Measurements from ENCODE around the gene CCNL1. TPM values are rescaled to one million over a fixed set of nuclear protein-coding genes. Genes with fewer than 3 reads are reported as not detected.
A peak's percentile ranks its signal among the peaks of the same experiment; 100 is the strongest.

Gene CCNL1
- total RNA-seq, 2 experiments from 2014 or later, result 257 TPM

DNA sequence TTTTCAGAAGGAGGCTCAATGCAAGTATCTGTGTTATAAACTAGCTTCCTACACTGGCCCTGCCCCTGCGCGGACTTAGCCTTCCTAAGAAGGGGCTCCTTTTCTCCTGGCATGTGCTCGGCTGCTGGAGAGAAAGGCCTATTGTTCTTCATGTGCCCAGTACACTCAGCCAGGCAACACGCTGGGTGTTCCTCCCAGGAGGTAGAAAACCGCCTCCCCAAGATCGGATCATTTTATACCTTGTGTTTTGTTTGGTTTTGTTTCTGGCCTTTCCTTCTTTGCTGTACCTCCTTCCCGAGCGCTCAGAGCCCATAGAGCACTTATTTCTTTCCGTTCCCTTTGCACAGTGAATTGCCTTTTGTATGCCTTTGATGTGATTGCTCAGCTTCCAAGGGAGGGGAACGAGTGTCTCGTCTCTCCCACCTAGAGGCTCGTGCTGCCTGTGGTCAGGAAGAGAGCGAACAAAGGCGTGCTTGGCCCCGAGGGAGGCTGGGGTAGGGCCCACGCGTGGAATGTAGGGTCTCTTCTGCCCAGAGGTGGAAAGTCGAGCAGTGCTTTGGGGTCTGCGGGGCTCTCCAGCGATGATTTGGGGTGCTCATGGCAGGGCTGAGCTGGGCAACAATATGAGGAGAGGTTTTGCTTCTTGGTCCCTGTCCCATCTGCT, 30.0 kb downstream of the CCNL1 start:
- peak overlapping the region; percentile 92 for H3K27ac Mint-ChIP-seq
- peak; percentile 42 for ATAC-seq
- ChIA-PET POLR2A (interaction anchor here (0.7 to 8.2 kb wide), 6 partner anchors 17 to 454 kb away, joined by 3 to 69 read pairs (median 13); partner anchors contain the start of genes CCNL1 and TIPARP), CTCF (interaction anchor here (0.6 to 15.2 kb wide), 8 partner anchors 13 to 453 kb away, joined by 3 to 301 read pairs (median 6); partner anchors contain the start of gene TIPARP)
- DNase-seq, result peak; percentile 42
- peaks cover 4% of the 10 kb centered on the region for H3K36me3 Mint-ChIP-seq (ENCODE audit: low read depth)
- H3K27me3 Mint-ChIP-seq (ENCODE audit: low read depth), result no peaks in the 10 kb centered on the region
- H3K4me1 Mint-ChIP-seq (ENCODE audit: low read depth), result peaks cover 82% of the 10 kb centered on the region
- H3K4me3 Mint-ChIP-seq, result peak overlapping the region; percentile 50
- no peaks in the 10 kb centered on the region for H3K9me3 Mint-ChIP-seq (ENCODE audit: insufficient read depth)

GRCh38 chr3:157128771-157129681, 30.9 kb downstream of the CCNL1 start:
- Mint-ChIP-seq H3K4me1 (ENCODE audit: low read depth) (peaks cover 73% of the 10 kb centered on the region), H3K9me3 (ENCODE audit: insufficient read depth) (no peaks in the 10 kb centered on the region), H3K27me3 (ENCODE audit: low read depth) (no peaks in the 10 kb centered on the region), H3K36me3 (ENCODE audit: low read depth) (peaks cover 2% of the 10 kb centered on the region), H3K27ac (peak overlapping the region; percentile 92), H3K4me3 (peak overlapping the region; percentile 50)
- DNase-seq (peak; percentile 60), ATAC-seq (peak; percentile 27)
- CTCF ChIA-PET, result interaction anchor here (0.8 to 15.2 kb wide), 5 partner anchors 8 to 452 kb away, joined by 4 to 301 read pairs (median 20); partner anchors contain the start of gene TIPARP
- POLR2A ChIA-PET, result interaction anchor here (0.6 to 8.2 kb wide), 7 partner anchors 21 to 454 kb away, joined by 3 to 69 read pairs (median 5); partner anchors contain the start of genes CCNL1 and TIPARP

DNA sequence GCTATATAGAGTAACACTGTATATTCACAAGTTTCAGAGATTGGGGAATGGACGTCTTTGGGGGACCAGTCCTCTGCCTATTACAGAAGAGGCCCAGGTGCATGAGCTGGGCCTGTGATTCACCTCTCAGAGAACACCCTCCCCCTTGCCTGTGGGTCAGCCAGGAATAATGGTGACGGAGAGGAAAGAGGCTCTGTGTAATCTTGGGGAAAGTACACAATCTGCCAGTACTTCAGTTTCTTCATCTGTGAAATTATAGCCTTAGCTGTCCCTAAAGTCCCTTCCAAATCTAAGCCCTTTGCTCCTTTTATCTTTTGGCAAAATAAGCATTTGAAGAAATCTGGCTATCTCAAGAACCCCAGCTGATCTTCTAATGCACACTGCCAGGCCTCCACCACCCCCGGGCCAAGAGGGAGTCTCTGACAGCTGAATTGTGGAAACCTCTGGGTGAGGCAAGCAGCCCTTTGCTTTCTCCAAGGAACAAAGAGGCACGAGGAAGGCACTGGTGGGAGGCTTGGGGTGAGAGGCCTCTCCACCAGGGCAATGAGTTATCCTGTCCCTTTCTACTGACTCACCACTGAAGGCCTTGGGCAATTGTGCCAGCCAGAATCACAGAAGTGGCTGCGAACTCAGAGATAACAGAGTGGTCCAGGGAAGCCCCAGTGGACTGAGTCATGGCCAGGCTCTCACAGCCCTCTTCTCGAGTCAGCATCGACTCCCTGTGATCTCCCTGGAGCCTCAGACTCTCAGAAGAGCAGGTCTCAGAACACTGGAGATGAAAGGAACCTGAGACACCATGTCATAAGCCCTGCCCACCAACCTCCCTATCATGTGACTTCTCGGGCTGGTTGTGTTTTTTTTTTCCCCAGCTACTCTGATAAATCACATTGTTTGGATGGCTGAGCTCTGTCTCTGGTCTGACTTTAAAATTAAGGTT, 31.8 kb downstream of the CCNL1 start:
- ChIA-PET POLR2A (interaction anchor here (0.6 to 8.2 kb wide), 5 partner anchors 32 to 453 kb away, joined by 3 to 69 read pairs (median 5); partner anchors contain the start of genes CCNL1 and TIPARP), CTCF (interaction anchor here (0.8 to 15.2 kb wide), 7 partner anchors 9 to 452 kb away, joined by 3 to 301 read pairs (median 20); partner anchors contain the start of gene TIPARP)
- no peaks in the 10 kb centered on the region for H3K27me3 Mint-ChIP-seq (ENCODE audit: low read depth)
- peak overlapping the region; percentile 92 for H3K27ac Mint-ChIP-seq
- DNase-seq, result peak; percentile 66
- peak overlapping the region; percentile 24 for H3K4me3 Mint-ChIP-seq
- H3K9me3 Mint-ChIP-seq (ENCODE audit: insufficient read depth), result no peaks in the 10 kb centered on the region
- H3K36me3 Mint-ChIP-seq (ENCODE audit: low read depth), result no peaks in the 10 kb centered on the region
- peaks cover 63% of the 10 kb centered on the region for H3K4me1 Mint-ChIP-seq (ENCODE audit: low read depth)
- ATAC-seq, result peak; percentile 68

- DNase-seq (no peak), ATAC-seq (no peak)
- no peak overlapping the region for H3K27ac Mint-ChIP-seq
- ChIA-PET CTCF (interaction anchor here (0.7 to 15.2 kb wide), 7 partner anchors 9 to 653 kb away, joined by 3 to 301 read pairs (median 6); no protein-coding TSS in a partner anchor), POLR2A (interaction anchor here (1.7 to 8.2 kb wide), 3 partner anchors 33 to 39 kb away, joined by 5 to 69 read pairs (median 37); partner anchors contain the start of gene CCNL1)
- no peaks in the 10 kb centered on the region for H3K36me3 Mint-ChIP-seq (ENCODE audit: low read depth)
- H3K9me3 Mint-ChIP-seq (ENCODE audit: insufficient read depth), result no peaks in the 10 kb centered on the region
- no peaks in the 10 kb centered on the region for H3K27me3 Mint-ChIP-seq (ENCODE audit: low read depth)
- peaks cover 55% of the 10 kb centered on the region for H3K4me1 Mint-ChIP-seq (ENCODE audit: low read depth)
- no peak overlapping the region for H3K4me3 Mint-ChIP-seq
These were observed 32.7 kb downstream of the CCNL1 start for GRCh38 chr3:157127268-157127667.

- H3K9me3 Mint-ChIP-seq (ENCODE audit: insufficient read depth), result no peaks in the 10 kb centered on the region
- no peaks in the 10 kb centered on the region for H3K36me3 Mint-ChIP-seq (ENCODE audit: low read depth)
- H3K27me3 Mint-ChIP-seq (ENCODE audit: low read depth), result no peaks in the 10 kb centered on the region
- CTCF ChIA-PET, result interaction anchor here (0.7 to 15.2 kb wide), 7 partner anchors 11 to 652 kb away, joined by 3 to 301 read pairs (median 5); no protein-coding TSS in a partner anchor
- no peak overlapping the region for H3K4me3 Mint-ChIP-seq
- ATAC-seq (no peak), DNase-seq (no peak)
- POLR2A ChIA-PET, result no interaction called here
- H3K27ac Mint-ChIP-seq, result no peak overlapping the region
- H3K4me1 Mint-ChIP-seq (ENCODE audit: low read depth), result peaks cover 46% of the 10 kb centered on the region
These were observed 33.6 kb downstream of the CCNL1 start for GRCh38 chr3:157126365-157126764.

DNA sequence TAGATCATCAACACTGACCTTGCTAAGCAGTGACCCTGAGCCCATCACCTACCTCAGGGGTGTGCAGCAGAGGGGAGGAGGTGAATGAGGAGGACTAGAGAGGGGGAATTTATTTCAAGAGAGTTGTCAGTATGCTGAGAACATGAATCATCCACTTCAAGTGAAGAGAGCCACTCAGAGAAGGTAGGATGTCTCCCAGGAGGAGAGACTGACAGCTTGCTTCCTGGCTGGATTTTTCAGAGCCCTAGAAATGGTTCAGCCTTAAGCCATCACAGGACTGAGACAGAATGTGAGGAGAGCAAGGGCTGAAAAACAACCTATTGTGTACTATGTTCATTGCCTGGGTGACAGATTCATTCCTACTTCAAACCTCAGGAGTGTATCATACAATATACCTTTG, 34.8 kb downstream of the CCNL1 start:
- H3K4me1 Mint-ChIP-seq (ENCODE audit: low read depth), result peaks cover 35% of the 10 kb centered on the region
- H3K9me3 Mint-ChIP-seq (ENCODE audit: insufficient read depth), result no peaks in the 10 kb centered on the region
- H3K4me3 Mint-ChIP-seq, result no peak overlapping the region
- POLR2A ChIA-PET, result no interaction called here
- no peaks in the 10 kb centered on the region for H3K27me3 Mint-ChIP-seq (ENCODE audit: low read depth)
- peaks cover 1% of the 10 kb centered on the region for H3K36me3 Mint-ChIP-seq (ENCODE audit: low read depth)
- ATAC-seq, result no peak
- no peak overlapping the region for H3K27ac Mint-ChIP-seq
- CTCF ChIA-PET, result interaction anchor here (1.4 to 15.2 kb wide), 4 partner anchors 10 to 40 kb away, joined by 5 to 301 read pairs (median 16); no protein-coding TSS in a partner anchor
- DNase-seq, result no peak

GRCh38 chr3:157123621-157124020, 36.3 kb downstream of the CCNL1 start:
- DNase-seq, result no peak
- Mint-ChIP-seq H3K9me3 (ENCODE audit: insufficient read depth) (no peaks in the 10 kb centered on the region), H3K4me3 (no peak overlapping the region), H3K27me3 (ENCODE audit: low read depth) (no peaks in the 10 kb centered on the region), H3K4me1 (ENCODE audit: low read depth) (peaks cover 30% of the 10 kb centered on the region), H3K27ac (no peak overlapping the region), H3K36me3 (ENCODE audit: low read depth) (peaks cover 9% of the 10 kb centered on the region)
- CTCF ChIA-PET, result interaction anchor here (1.4 to 5.7 kb wide), 2 partner anchors 9 to 16 kb away, joined by 3 to 26 read pairs; no protein-coding TSS in a partner anchor
- no peak for ATAC-seq
- POLR2A ChIA-PET, result interaction anchor here (3.2 kb wide), 1 partner anchor 35 kb away, joined by 19 read pairs; no protein-coding TSS in a partner anchor

- ATAC-seq (no peak), DNase-seq (no peak)
- Mint-ChIP-seq H3K4me3 (no peak overlapping the region), H3K4me1 (ENCODE audit: low read depth) (peaks cover 23% of the 10 kb centered on the region), H3K27me3 (ENCODE audit: low read depth) (no peaks in the 10 kb centered on the region), H3K27ac (no peak overlapping the region), H3K36me3 (ENCODE audit: low read depth) (peaks cover 9% of the 10 kb centered on the region), H3K9me3 (ENCODE audit: insufficient read depth) (no peaks in the 10 kb centered on the region)
- POLR2A ChIA-PET, result interaction anchor here (3.2 kb wide), 1 partner anchor 34 kb away, joined by 19 read pairs; no protein-coding TSS in a partner anchor
- CTCF ChIA-PET, result interaction anchor here (1.1 to 5.7 kb wide), 7 partner anchors 8 to 450 kb away, joined by 3 to 26 read pairs (median 3); no protein-coding TSS in a partner anchor
These were observed 37.0 kb downstream of the CCNL1 start for GRCh38 chr3:157122832-157123427.

DNA sequence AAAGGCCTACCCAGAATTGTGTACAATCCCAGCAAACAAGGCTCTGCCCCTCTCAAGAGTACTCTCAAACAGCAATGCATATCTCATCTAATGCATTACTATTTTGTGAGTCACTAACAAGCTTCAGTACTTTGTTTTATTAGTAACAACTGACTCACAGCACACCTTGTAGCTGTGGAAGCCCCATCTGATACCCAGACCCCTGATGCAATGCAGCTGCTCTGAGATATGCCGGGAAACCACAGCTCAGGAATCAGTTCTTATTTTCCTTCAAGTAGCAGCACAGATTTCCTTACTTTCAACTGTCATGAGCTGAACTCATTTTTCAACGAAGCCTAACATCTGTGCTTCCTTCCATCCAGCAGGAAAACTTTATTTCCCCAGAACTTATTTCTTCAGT, 37.8 kb downstream of the CCNL1 start:
- CTCF ChIA-PET, result interaction anchor here (1.0 to 2.7 kb wide), 8 partner anchors 10 to 449 kb away, joined by 3 to 14 read pairs (median 3); no protein-coding TSS in a partner anchor
- Mint-ChIP-seq H3K4me1 (ENCODE audit: low read depth) (peaks cover 16% of the 10 kb centered on the region), H3K36me3 (ENCODE audit: low read depth) (peaks cover 9% of the 10 kb centered on the region), H3K27ac (no peak overlapping the region), H3K9me3 (ENCODE audit: insufficient read depth) (no peaks in the 10 kb centered on the region), H3K27me3 (ENCODE audit: low read depth) (no peaks in the 10 kb centered on the region), H3K4me3 (no peak overlapping the region)
- ATAC-seq (no peak), DNase-seq (no peak)
- POLR2A ChIA-PET, result interaction anchor here (3.2 kb wide), 1 partner anchor 33 kb away, joined by 19 read pairs; no protein-coding TSS in a partner anchor

DNA sequence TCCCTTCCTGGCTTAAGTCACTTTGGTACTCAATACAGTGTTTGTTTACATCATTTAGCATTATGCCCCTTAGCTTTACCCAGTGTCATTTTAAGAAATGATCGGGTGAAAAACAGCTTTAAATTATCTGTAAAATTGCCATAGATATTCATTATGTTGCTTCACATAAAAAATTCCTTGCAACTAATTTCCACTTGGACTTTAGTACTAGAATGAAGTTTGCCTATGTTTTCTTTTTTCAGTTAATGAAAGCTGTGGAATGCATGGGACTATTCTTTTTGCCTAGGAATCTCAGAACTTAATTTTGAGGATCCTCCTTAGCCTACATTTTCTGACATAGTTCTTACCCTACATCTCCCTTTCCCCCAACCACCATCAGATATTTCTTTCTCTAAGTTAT, 38.4 kb downstream of the CCNL1 start:
- Mint-ChIP-seq H3K36me3 (ENCODE audit: low read depth) (peaks cover 9% of the 10 kb centered on the region), H3K27me3 (ENCODE audit: low read depth) (no peaks in the 10 kb centered on the region), H3K4me1 (ENCODE audit: low read depth) (peaks cover 12% of the 10 kb centered on the region), H3K4me3 (no peak overlapping the region), H3K9me3 (ENCODE audit: insufficient read depth) (no peaks in the 10 kb centered on the region), H3K27ac (no peak overlapping the region)
- ATAC-seq, result no peak
- no peak for DNase-seq
- ChIA-PET POLR2A (interaction anchor here (3.2 kb wide), 1 partner anchor 32 kb away, joined by 19 read pairs; no protein-coding TSS in a partner anchor), CTCF (interaction anchor here (1.0 to 2.7 kb wide), 5 partner anchors 10 to 448 kb away, joined by 3 to 14 read pairs (median 3); no protein-coding TSS in a partner anchor)
